Astrocyte (in vitro differentiated cells and primary cell): ENCODE results near the gene CIART. TPM values are rescaled to one million over a fixed set of nuclear protein-coding genes. Genes with fewer than 3 reads are reported as not detected.
A peak's percentile ranks its signal among the peaks of the same experiment; 100 is the strongest.

Experiments
- DNase-seq: peaks from one replicate; pipeline ENCODE4 v3.0.0-alpha.2; 2010; ENCODE audit warnings: low read depth
- FAIRE-seq: peaks from 2 replicates; lab custom pipeline; 2011; peaks lifted over from hg19 to GRCh38; lab: Jason Lieb, UNC
- H2AFZ ChIP-seq: 2 replicates; pipeline ENCODE4 v1.6.0; 2012; ENCODE audit warnings: low read depth, low read length, inconsistent platforms
- H3K27ac ChIP-seq: 2 replicates; pipeline ENCODE4 v1.5.1; 2011; ENCODE audit warnings: low read depth, low read length, inconsistent platforms
- H3K27me3 ChIP-seq: 2 replicates; pipeline ENCODE4 v1.6.0; 2011; ENCODE audit warnings: low read length, inconsistent platforms; ENCODE audit not compliant: insufficient read depth
- H3K36me3 ChIP-seq: 2 replicates; pipeline ENCODE4 v1.5.1; 2011; ENCODE audit warnings: low read length, inconsistent platforms; ENCODE audit not compliant: insufficient read depth
- H3K4me1 ChIP-seq: 2 replicates; pipeline ENCODE4 v1.5.1; 2011; ENCODE audit warnings: low read length, inconsistent platforms; ENCODE audit not compliant: insufficient read depth
- H3K4me2 ChIP-seq: 2 replicates; pipeline ENCODE4 v1.6.0; 2012; ENCODE audit warnings: low read length, inconsistent platforms
- H3K4me3 ChIP-seq: 2 replicates; pipeline ENCODE4 v1.5.1; 2011; ENCODE audit warnings: low read depth, mild to moderate bottlenecking, low read length, inconsistent platforms; ENCODE audit not compliant: insufficient read depth
- H3K79me2 ChIP-seq: 2 replicates; pipeline ENCODE4 v1.6.0; 2012; ENCODE audit warnings: mild to moderate bottlenecking, low read length, inconsistent platforms; ENCODE audit not compliant: insufficient read depth
- H3K9ac ChIP-seq: 2 replicates; pipeline ENCODE4 v1.6.0; 2012; ENCODE audit warnings: mild to moderate bottlenecking, low read length, inconsistent platforms
- H3K9me3 ChIP-seq: 2 replicates; pipeline ENCODE4 v1.5.1; 2012; ENCODE audit warnings: low read depth, mild to moderate bottlenecking, low read length, inconsistent platforms; ENCODE audit not compliant: insufficient read depth
- H4K20me1 ChIP-seq: 2 replicates; pipeline ENCODE4 v1.6.0; 2012; ENCODE audit warnings: low read length, inconsistent platforms; ENCODE audit not compliant: insufficient read depth
- H3K27ac Mint-ChIP-seq: one replicate; pipeline ENCODE4 v1.8.0; 2021; ENCODE audit warnings: mild to moderate bottlenecking, mixed read lengths; ENCODE audit not compliant: unreplicated experiment
- H3K27me3 Mint-ChIP-seq: one replicate; pipeline ENCODE4 v1.8.0; 2021; ENCODE audit warnings: low read depth, mixed read lengths; ENCODE audit not compliant: unreplicated experiment
- H3K36me3 Mint-ChIP-seq: one replicate; pipeline ENCODE4 v1.8.0; 2021; ENCODE audit warnings: low read depth, mixed read lengths; ENCODE audit not compliant: unreplicated experiment
- H3K4me1 Mint-ChIP-seq: one replicate; pipeline ENCODE4 v1.8.0; 2021; ENCODE audit warnings: low read depth, mixed read lengths; ENCODE audit not compliant: unreplicated experiment
- H3K4me3 Mint-ChIP-seq: one replicate; pipeline ENCODE4 v1.8.0; 2021; ENCODE audit warnings: mild to moderate bottlenecking, moderate library complexity, mixed read lengths; ENCODE audit not compliant: unreplicated experiment
- H3K9me3 Mint-ChIP-seq: one replicate; pipeline ENCODE4 v1.8.0; 2021; ENCODE audit warnings: mild to moderate bottlenecking, mixed read lengths; ENCODE audit not compliant: unreplicated experiment
- EZH2 ChIP-seq: IDR thresholded peaks from 2 replicates; pipeline ENCODE4 v1.6.1; 2012; ENCODE audit warnings: mild to moderate bottlenecking, low read length, inconsistent platforms; ENCODE audit not compliant: insufficient read depth
- total RNA-seq: library from RNA; stranded (reverse); gene quantifications from 2 replicates; pipeline ENCODE4 v1.2.1, GENCODE V29; 2021
- TF ChIP-seq, protein P1 (sequence below): IDR thresholded peaks from 2 replicates; pipeline ENCODE4 v1.5.1; 2011; ENCODE audit warnings: low read depth, mild to moderate bottlenecking, inconsistent platforms, low read length, moderate library complexity; ENCODE audit not compliant: insufficient read depth

Gene CIART
- total RNA-seq, 1 donor from 2014 or later, result 4.8 TPM

DNA sequence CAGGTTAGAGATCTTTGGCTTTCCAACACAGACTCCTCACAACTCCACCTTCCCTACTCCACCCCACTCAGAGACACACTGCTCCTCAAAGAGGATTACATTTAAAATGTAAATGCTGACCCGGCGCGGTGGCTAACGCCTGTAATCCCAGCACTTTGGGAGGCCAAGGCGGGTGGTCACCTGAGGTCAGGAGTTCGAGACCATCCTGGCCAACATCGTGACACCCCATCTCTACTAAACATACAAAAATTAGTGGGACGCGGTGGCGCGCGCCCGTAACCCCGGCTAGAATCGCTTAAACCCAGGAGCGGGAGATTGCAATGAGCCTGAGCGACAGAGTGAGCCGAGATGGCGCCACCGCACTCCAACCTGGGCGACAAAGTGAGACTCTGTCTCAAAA is 44.6 kb upstream of the CIART start:
- Histone ChIP-seq H4K20me1 (peaks cover 7% of the 10 kb centered on the region), H3K27ac (no peak overlapping the region), H3K4me2 (no peak overlapping the region), H3K9ac (no peak overlapping the region), H2AFZ (no peak overlapping the region), H3K36me3 (no peaks in the 10 kb centered on the region), H3K4me3 (no peak overlapping the region), H3K4me1 (peaks cover 11% of the 10 kb centered on the region), H3K9me3 (no peaks in the 10 kb centered on the region), H3K79me2 (peaks cover 32% of the 10 kb centered on the region), H3K27me3 (no peaks in the 10 kb centered on the region)
- no peaks in the 10 kb centered on the region for H3K9me3 Mint-ChIP-seq
- H3K4me1 Mint-ChIP-seq, result no peaks in the 10 kb centered on the region
- DNase-seq (no peak), FAIRE-seq (no peak)
- no peaks in the 10 kb centered on the region for H3K27me3 Mint-ChIP-seq
- H3K27ac Mint-ChIP-seq, result no peak overlapping the region
- no peaks in the 10 kb centered on the region for H3K36me3 Mint-ChIP-seq
- TF ChIP-seq, protein P1, sequence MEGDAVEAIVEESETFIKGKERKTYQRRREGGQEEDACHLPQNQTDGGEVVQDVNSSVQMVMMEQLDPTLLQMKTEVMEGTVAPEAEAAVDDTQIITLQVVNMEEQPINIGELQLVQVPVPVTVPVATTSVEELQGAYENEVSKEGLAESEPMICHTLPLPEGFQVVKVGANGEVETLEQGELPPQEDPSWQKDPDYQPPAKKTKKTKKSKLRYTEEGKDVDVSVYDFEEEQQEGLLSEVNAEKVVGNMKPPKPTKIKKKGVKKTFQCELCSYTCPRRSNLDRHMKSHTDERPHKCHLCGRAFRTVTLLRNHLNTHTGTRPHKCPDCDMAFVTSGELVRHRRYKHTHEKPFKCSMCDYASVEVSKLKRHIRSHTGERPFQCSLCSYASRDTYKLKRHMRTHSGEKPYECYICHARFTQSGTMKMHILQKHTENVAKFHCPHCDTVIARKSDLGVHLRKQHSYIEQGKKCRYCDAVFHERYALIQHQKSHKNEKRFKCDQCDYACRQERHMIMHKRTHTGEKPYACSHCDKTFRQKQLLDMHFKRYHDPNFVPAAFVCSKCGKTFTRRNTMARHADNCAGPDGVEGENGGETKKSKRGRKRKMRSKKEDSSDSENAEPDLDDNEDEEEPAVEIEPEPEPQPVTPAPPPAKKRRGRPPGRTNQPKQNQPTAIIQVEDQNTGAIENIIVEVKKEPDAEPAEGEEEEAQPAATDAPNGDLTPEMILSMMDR, result no peak
- TF ChIP-seq EZH2, result no peak
- H3K4me3 Mint-ChIP-seq, result peak overlapping the region; percentile 47

DNA sequence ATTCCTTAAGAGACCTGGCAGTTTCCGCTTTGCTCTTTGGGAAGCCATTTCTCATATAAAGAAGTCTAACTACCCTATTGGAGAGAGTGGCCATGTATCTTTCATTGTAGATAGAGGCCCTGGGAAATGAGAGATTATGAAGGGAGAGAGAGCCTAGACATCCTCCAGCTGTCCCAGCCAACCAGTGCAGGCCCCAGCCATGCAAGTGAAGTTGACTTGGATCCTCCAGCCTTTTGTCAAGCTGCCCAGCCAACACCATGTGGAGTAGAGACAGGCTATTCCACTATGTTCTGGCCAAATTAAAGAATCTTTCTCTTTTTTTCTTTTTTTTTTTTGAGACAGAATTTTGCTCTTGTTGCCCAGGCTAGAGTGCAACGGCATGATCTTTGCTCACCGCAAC is 39.4 kb upstream of the CIART start:
- no peaks in the 10 kb centered on the region for H3K27me3 Mint-ChIP-seq
- DNase-seq, result no peak
- H3K9me3 Mint-ChIP-seq, result no peaks in the 10 kb centered on the region

DNA sequence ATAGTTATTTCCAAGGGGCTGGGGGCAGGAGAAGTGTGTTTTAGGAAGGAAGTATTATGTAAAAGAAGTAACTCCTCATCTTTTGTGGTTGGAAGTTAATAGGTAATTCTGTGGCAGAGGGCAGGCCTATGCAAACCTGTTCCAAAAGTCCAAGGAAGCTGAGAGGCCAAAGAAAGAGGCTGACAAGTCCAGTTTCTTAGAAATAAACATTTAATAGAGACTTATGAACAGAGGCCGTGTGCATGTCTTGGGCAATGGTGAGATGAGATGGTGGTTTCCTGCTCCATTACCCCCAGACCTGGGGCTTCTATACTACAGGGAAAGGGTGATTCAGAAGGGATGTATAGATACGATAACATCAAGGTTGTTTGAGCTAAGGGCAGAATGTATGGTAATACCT is 32.4 kb upstream of the CIART start:
- H3K27ac ChIP-seq, result no peak overlapping the region
- H3K27me3 ChIP-seq, result no peaks in the 10 kb centered on the region
- H3K79me2 ChIP-seq, result no peaks in the 10 kb centered on the region
- Mint-ChIP-seq H3K9me3 (no peaks in the 10 kb centered on the region), H3K4me1 (no peaks in the 10 kb centered on the region), H3K4me3 (no peak overlapping the region), H3K27me3 (no peaks in the 10 kb centered on the region), H3K27ac (no peak overlapping the region), H3K36me3 (no peaks in the 10 kb centered on the region)
- H4K20me1 ChIP-seq, result no peaks in the 10 kb centered on the region
- no peak overlapping the region for H3K4me3 ChIP-seq
- no peaks in the 10 kb centered on the region for H3K4me1 ChIP-seq
- H2AFZ ChIP-seq, result no peak overlapping the region
- FAIRE-seq (no peak), DNase-seq (no peak)
- H3K9me3 ChIP-seq, result no peaks in the 10 kb centered on the region
- no peak overlapping the region for H3K4me2 ChIP-seq
- TF ChIP-seq, protein P1, result no peak
- no peak for TF ChIP-seq EZH2
- no peaks in the 10 kb centered on the region for H3K36me3 ChIP-seq
- H3K9ac ChIP-seq, result no peak overlapping the region

More for the DNA sequence above, 39.4 kb upstream of the CIART start:
- Mint-ChIP-seq H3K36me3 (no peaks in the 10 kb centered on the region), H3K4me1 (no peaks in the 10 kb centered on the region), H3K4me3 (no peak overlapping the region), H3K27ac (no peak overlapping the region)
- H4K20me1 ChIP-seq, result no peaks in the 10 kb centered on the region
- no peaks in the 10 kb centered on the region for H3K79me2 ChIP-seq
- no peak overlapping the region for H2AFZ ChIP-seq
- FAIRE-seq, result no peak
- TF ChIP-seq, protein P1, result no peak
- TF ChIP-seq EZH2, result no peak
- no peaks in the 10 kb centered on the region for H3K9me3 ChIP-seq
- no peak overlapping the region for H3K4me2 ChIP-seq
- H3K36me3 ChIP-seq, result no peaks in the 10 kb centered on the region
- H3K4me1 ChIP-seq, result no peaks in the 10 kb centered on the region
- H3K9ac ChIP-seq, result no peak overlapping the region
- H3K4me3 ChIP-seq, result no peak overlapping the region
- no peaks in the 10 kb centered on the region for H3K27me3 ChIP-seq
- H3K27ac ChIP-seq, result no peak overlapping the region
